ENCODE data around the gene EBI3. TPM values are rescaled to one million over a fixed set of nuclear protein-coding genes. Genes with fewer than 3 reads are reported as not detected.
"Not testable (repeated sequence)": the region's sequence is repeated elsewhere in the genome, so short reads cannot be mapped to it uniquely, and the experiment has no call there.

Gene EBI3
- total RNA-seq, 1 donor from 2014 or later = not detected

- Histone ChIP-seq H3K36me3 (no peaks in the 10 kb centered on the region), H3K27me3 (no peaks in the 10 kb centered on the region), H3K9ac (no peak overlapping the region), H3K79me2 (ENCODE audit: low read depth) (no peaks in the 10 kb centered on the region), H3K4me3 (no peak overlapping the region), H3K4me2 (no peak overlapping the region), H3F3A (ENCODE audit: low read depth) (peaks cover 5% of the 10 kb centered on the region), H3K9me3 (ENCODE audit: low read depth) (no peaks in the 10 kb centered on the region), H2AFZ (replicated peaks) (no peak overlapping the region), H3K27ac (no peak overlapping the region), H3K4me1 (no peaks in the 10 kb centered on the region), H4K20me1 (ENCODE audit: low read depth) (no peaks in the 10 kb centered on the region)
- Mint-ChIP-seq H3K36me3 (no peaks in the 10 kb centered on the region), H3K27me3 (ENCODE audit: insufficient read depth, low read depth) (peaks cover 11% of the 10 kb centered on the region), H3K4me3 (no peak overlapping the region), H3K9me3 (no peaks in the 10 kb centered on the region), H3K4me1 (peaks cover 3% of the 10 kb centered on the region), H3K27ac (no peak overlapping the region)
- TF ChIP-seq EZH2 (IDR thresholded peaks at IDR 0.05) (no peak), CTCF (IDR thresholded peaks at IDR 0.05) (no peak), EZH2phosphoT487 (IDR thresholded peaks at IDR 0.05) (no peak)
- no peak for DNase-seq (ENCODE audit: low spot score)
Measured at GRCh38 chr19:4228765-4229178, 551 bp upstream of the EBI3 start.

GRCh38 chr19:4230237-4230636 lies 914 bp downstream of the EBI3 start:
- not testable (repeated sequence) for H3K36me3 ChIP-seq; H3K4me3 ChIP-seq; H3K4me2 ChIP-seq; H3K36me3 Mint-ChIP-seq; H3K27ac Mint-ChIP-seq; H3K4me1 Mint-ChIP-seq; H3K4me3 Mint-ChIP-seq; H4K20me1 ChIP-seq (ENCODE audit: low read depth); H3K27ac ChIP-seq; H3K9ac ChIP-seq; H3K9me3 Mint-ChIP-seq; H3K27me3 ChIP-seq; H3K4me1 ChIP-seq; H3K79me2 ChIP-seq (ENCODE audit: low read depth); DNase-seq (ENCODE audit: low spot score); H3K9me3 ChIP-seq (ENCODE audit: low read depth); H2AFZ ChIP-seq (replicated peaks); H3F3A ChIP-seq (ENCODE audit: low read depth)
- peaks cover 14% of the 10 kb centered on the region for H3K27me3 Mint-ChIP-seq (ENCODE audit: insufficient read depth, low read depth)

GRCh38 chr19:4231521-4231920 lies 2.2 kb downstream of the EBI3 start:
- peaks cover 13% of the 10 kb centered on the region for H3K27me3 Mint-ChIP-seq (ENCODE audit: insufficient read depth, low read depth)
- H3K27ac ChIP-seq; H3K4me1 Mint-ChIP-seq; H3K36me3 Mint-ChIP-seq; DNase-seq (ENCODE audit: low spot score); H3K4me3 Mint-ChIP-seq; H2AFZ ChIP-seq (replicated peaks); H3K9me3 ChIP-seq (ENCODE audit: low read depth); H3K4me1 ChIP-seq; H3K27me3 ChIP-seq; H3K4me3 ChIP-seq; H3K27ac Mint-ChIP-seq; H3K36me3 ChIP-seq; H3K4me2 ChIP-seq; H3F3A ChIP-seq (ENCODE audit: low read depth); H3K79me2 ChIP-seq (ENCODE audit: low read depth); H4K20me1 ChIP-seq (ENCODE audit: low read depth); H3K9me3 Mint-ChIP-seq; H3K9ac ChIP-seq: not testable (repeated sequence)

GRCh38 chr19:4232139-4232538 lies 2.8 kb downstream of the EBI3 start:
- not testable (repeated sequence) for H3K79me2 ChIP-seq (ENCODE audit: low read depth); H2AFZ ChIP-seq (replicated peaks); H3K4me2 ChIP-seq; H4K20me1 ChIP-seq (ENCODE audit: low read depth); H3K4me3 ChIP-seq; H3K27ac ChIP-seq; H3F3A ChIP-seq (ENCODE audit: low read depth); H3K9me3 Mint-ChIP-seq; H3K4me1 Mint-ChIP-seq; H3K27me3 ChIP-seq; H3K4me1 ChIP-seq; H3K27ac Mint-ChIP-seq; H3K36me3 ChIP-seq; DNase-seq (ENCODE audit: low spot score); H3K9ac ChIP-seq; H3K9me3 ChIP-seq (ENCODE audit: low read depth); H3K36me3 Mint-ChIP-seq
- H3K4me3 Mint-ChIP-seq = peak overlapping the region; percentile 38
- H3K27me3 Mint-ChIP-seq (ENCODE audit: insufficient read depth, low read depth) = peaks cover 13% of the 10 kb centered on the region

- H3K27ac ChIP-seq = no peak overlapping the region
- no peaks in the 10 kb centered on the region for H3K4me1 ChIP-seq
- Mint-ChIP-seq H3K9me3 (no peaks in the 10 kb centered on the region), H3K36me3 (no peaks in the 10 kb centered on the region), H3K4me1 (no peaks in the 10 kb centered on the region), H3K4me3 (peak overlapping the region; percentile 38), H3K27me3 (ENCODE audit: insufficient read depth, low read depth) (peaks cover 13% of the 10 kb centered on the region), H3K27ac (no peak overlapping the region)
- H3K36me3 ChIP-seq = no peaks in the 10 kb centered on the region
- no peak for DNase-seq (ENCODE audit: low spot score)
- H2AFZ ChIP-seq (replicated peaks) = no peak overlapping the region
- H3K27me3 ChIP-seq = no peaks in the 10 kb centered on the region
- no peak overlapping the region for H3K9ac ChIP-seq
- H3K9me3 ChIP-seq (ENCODE audit: low read depth) = no peaks in the 10 kb centered on the region
- H3K79me2 ChIP-seq (ENCODE audit: low read depth) = no peaks in the 10 kb centered on the region
- H3F3A ChIP-seq (ENCODE audit: low read depth) = peaks cover 5% of the 10 kb centered on the region
- TF ChIP-seq EZH2 (IDR thresholded peaks at IDR 0.05) (no peak), CTCF (IDR thresholded peaks at IDR 0.05) (no peak), EZH2phosphoT487 (IDR thresholded peaks at IDR 0.05) (no peak)
- no peak overlapping the region for H3K4me2 ChIP-seq
- H3K4me3 ChIP-seq = no peak overlapping the region
- no peaks in the 10 kb centered on the region for H4K20me1 ChIP-seq (ENCODE audit: low read depth)
Measured at GRCh38 chr19:4232614-4233281, 3.4 kb downstream of the EBI3 start.

Data from neural progenitor cell (in vitro differentiated cells).